Suprapubic skin (tissue), 4 donors: ENCODE measurements around the gene ATP6V1A.

Experiments
- CTCF ChIP-seq, 2 donors: fragments of 200-600 bp in 1 of 2; fragments of 450-650 bp in 1 of 2; sonication (generic) in 1 of 2; IDR thresholded peaks; one replicate each; pipeline ENCODE4 v1.5.1; 2016 to 2019; ENCODE audit warnings: antibody characterized with exemption in 2 of 2, mild to moderate bottlenecking in 1 of 2, moderate library complexity in 1 of 2
- EP300 ChIP-seq: sonication (generic); formaldehyde crosslinking; IDR thresholded peaks from one replicate; pipeline ENCODE4 v1.6.1; 2017; ENCODE audit warnings: antibody characterized with exemption
- POLR2A ChIP-seq, 2 donors: fragments of 450-650 bp; IDR thresholded peaks; one replicate each; pipeline ENCODE4 v1.6.1; 2017; ENCODE audit warnings: antibody characterized with exemption in 2 of 2, mild to moderate bottlenecking in 2 of 2, moderate library complexity in 2 of 2
- POLR2AphosphoS5 ChIP-seq, 3 donors: sonication (generic); formaldehyde crosslinking; IDR thresholded peaks; one replicate each; pipeline ENCODE4 v1.6.1; 2017; ENCODE audit warnings: antibody characterized with exemption in 3 of 3

- no peak for TF ChIP-seq CTCF (IDR thresholded peaks at IDR 0.05)
- no peak for TF ChIP-seq POLR2AphosphoS5 (IDR thresholded peaks at IDR 0.05)
- no peak for TF ChIP-seq POLR2A (IDR thresholded peaks at IDR 0.05)
- TF ChIP-seq EP300: no peak
Observed at GRCh38 chr3:113847247-113847646, 100.4 kb downstream of the ATP6V1A start.
